H1 (cell line): Measurements from ENCODE around the gene SPAG16.

Experiments
- ATF2 ChIP-seq: IDR thresholded peaks from 2 replicates; pipeline ENCODE4 v1.6.1; 2012; ENCODE audit warnings: low read length, inconsistent platforms
- CTCF ChIP-seq, 3 experiments: IDR thresholded peaks; 1 replicate in 2 of 3; 2 replicates in 1 of 3; pipeline versions ENCODE4 v1.5.1 to v1.6.1; 2011; ENCODE audit warnings: low read length in 3 of 3, mild to moderate bottlenecking in 3 of 3, inconsistent platforms in 2 of 3, low read depth in 1 of 3, moderate library complexity in 1 of 3; ENCODE audit not compliant: insufficient read depth in 1 of 3; ENCODE audit errors: control extremely low read depth in 1 of 3
- EGR1 ChIP-seq: IDR thresholded peaks from 2 replicates; pipeline ENCODE4 v1.6.1; 2011; ENCODE audit warnings: low read depth, low read length, borderline replicate concordance
- EZH2 ChIP-seq: fragments of 200-600 bp; sonication (generic); IDR thresholded peaks from 2 replicates; pipeline ENCODE4 v1.7.1; 2012; ENCODE audit warnings: low read depth, mild to moderate bottlenecking, moderate library complexity, low read length, inconsistent platforms; ENCODE audit not compliant: severe bottlenecking
- HDAC6 ChIP-seq: IDR thresholded peaks from one replicate; pipeline ENCODE4 v1.7.1; 2012; ENCODE audit warnings: low read depth, mild to moderate bottlenecking, inconsistent platforms, low read length, moderate library complexity
- MAFK ChIP-seq: IDR thresholded peaks from 2 replicates; pipeline ENCODE4 v1.6.1; 2012; ENCODE audit warnings: low read depth, mild to moderate bottlenecking, improper control_type of control experiment, low read length
- POLR2A ChIP-seq, 2 experiments: IDR thresholded peaks; 1 replicate in 1 of 2; 2 replicates in 1 of 2; pipeline ENCODE4 v1.6.1; 2011; ENCODE audit warnings: low read depth in 2 of 2, low read length in 2 of 2, mild to moderate bottlenecking in 2 of 2; ENCODE audit errors: control extremely low read depth in 1 of 2
- POLR2AphosphoS5 ChIP-seq: IDR thresholded peaks from 2 replicates; pipeline ENCODE4 v1.6.1; 2011; ENCODE audit warnings: low read depth, low read length
- RAD21 ChIP-seq, 2 experiments: IDR thresholded peaks in 1 of 2; conservative IDR thresholded peaks in 1 of 2; 2 replicates each; pipeline ENCODE4 v1.6.1; 2011; ENCODE audit warnings: low read depth in 2 of 2, low read length in 2 of 2, improper control_type of control experiment in 1 of 2, inconsistent platforms in 1 of 2, mild to moderate bottlenecking in 1 of 2, moderate library complexity in 1 of 2
- SIRT6 ChIP-seq: IDR thresholded peaks from one replicate; pipeline ENCODE4 v1.7.1; 2012; ENCODE audit warnings: low read length, inconsistent platforms
- SUZ12 ChIP-seq: fragments of 200-600 bp; sonication (generic); IDR thresholded peaks from 2 replicates; pipeline ENCODE4 v1.6.1; 2012; ENCODE audit warnings: mild to moderate bottlenecking, inconsistent platforms, low read length, moderate library complexity, mixed read lengths
- TEAD4 ChIP-seq: IDR thresholded peaks from 2 replicates; pipeline ENCODE4 v1.6.1; 2012; ENCODE audit warnings: low read depth, low read length, inconsistent platforms, mixed read lengths
- ZNF274 ChIP-seq: IDR thresholded peaks from 2 replicates; pipeline ENCODE4 v1.7.0; 2012; ENCODE audit warnings: low read length, borderline replicate concordance; ENCODE audit errors: extremely low read depth

GRCh38 chr2:213251618-213252017, 32.6 kb upstream of the SPAG16 start:
- TF ChIP-seq CTCF (IDR thresholded peaks at IDR 0.05; ENCODE audit: control extremely low read depth in 1 of 3, insufficient read depth in 1 of 3, low read depth in 1 of 3, low read length in 3 of 3), result peak in 2 of 3 experiments; percentile 37 to 41; a peak in 2 of 4 replicates
- TF ChIP-seq SUZ12, result no peak
- no peak for TF ChIP-seq POLR2A (IDR thresholded peaks at IDR 0.05; ENCODE audit: control extremely low read depth in 1 of 2, low read depth in 2 of 2, low read length in 2 of 2)
- no peak for TF ChIP-seq EZH2
- no peak for TF ChIP-seq TEAD4
- TF ChIP-seq MAFK, result peak; percentile 100
- TF ChIP-seq RAD21 (IDR thresholded peaks at IDR 0.05 in 1 of 2, conservative IDR thresholded peaks at IDR 0.05 in 1 of 2; ENCODE audit: low read depth in 2 of 2, low read length in 2 of 2), result peak; percentile 86 to 88
- no peak for TF ChIP-seq POLR2AphosphoS5
- TF ChIP-seq SIRT6, result no peak
- no peak for TF ChIP-seq EGR1
- no peak for TF ChIP-seq ATF2
- TF ChIP-seq ZNF274, result no peak
- TF ChIP-seq HDAC6, result no peak
